ENCODE measurements around the gene KRT83.

KRT83 gene

GRCh38 chr12:52352951-52353350 is 31.8 kb upstream of the KRT83 start:
- Histone ChIP-seq H3K9ac (no peak overlapping the region), H4K20me1 (ENCODE audit: insufficient read depth) (no peaks in the 10 kb centered on the region), H3K36me3 (ENCODE audit: insufficient read depth) (no peaks in the 10 kb centered on the region), H3K27ac (no peak overlapping the region), H2AFZ (ENCODE audit: low read depth) (no peak overlapping the region), H3K4me2 (no peak overlapping the region), H3K27me3 (ENCODE audit: insufficient read depth, low read depth) (peaks cover 23% of the 10 kb centered on the region; the same call in 1 of the 2 replicates), H3K4me1 (ENCODE audit: low read depth, poor library complexity, severe bottlenecking) (peaks cover 5% of the 10 kb centered on the region), H3K79me2 (ENCODE audit: insufficient read depth, low read depth) (no peaks in the 10 kb centered on the region), H3K4me3 (IDR thresholded peaks at IDR 0.05; ENCODE audit: insufficient read depth, low read depth, low read length) (no peak overlapping the region)
- TF ChIP-seq CTCF (conservative IDR thresholded peaks at IDR 0.05; ENCODE audit: low read depth, low read length), result no peak

GRCh38 chr12:52351196-52352059 is 30.2 kb upstream of the KRT83 start:
- Histone ChIP-seq H3K4me3 (IDR thresholded peaks at IDR 0.05; ENCODE audit: insufficient read depth, low read depth, low read length) (no peak overlapping the region), H3K4me2 (no peak overlapping the region; the same call in 1 of the 2 replicates), H3K79me2 (ENCODE audit: insufficient read depth, low read depth) (no peaks in the 10 kb centered on the region), H3K27ac (no peak overlapping the region), H2AFZ (ENCODE audit: low read depth) (no peak overlapping the region), H3K27me3 (ENCODE audit: insufficient read depth, low read depth) (peaks cover 16% of the 10 kb centered on the region; the same call in 1 of the 2 replicates), H4K20me1 (ENCODE audit: insufficient read depth) (no peaks in the 10 kb centered on the region), H3K4me1 (ENCODE audit: low read depth, poor library complexity, severe bottlenecking) (peaks cover 5% of the 10 kb centered on the region), H3K9ac (no peak overlapping the region), H3K36me3 (ENCODE audit: insufficient read depth) (no peaks in the 10 kb centered on the region)
- TF ChIP-seq CTCF (conservative IDR thresholded peaks at IDR 0.05; ENCODE audit: low read depth, low read length), result no peak

GRCh38 chr12:52350786-52351185 is 29.6 kb upstream of the KRT83 start:
- Histone ChIP-seq H3K36me3 (ENCODE audit: insufficient read depth) (no peaks in the 10 kb centered on the region), H3K4me3 (IDR thresholded peaks at IDR 0.05; ENCODE audit: insufficient read depth, low read depth, low read length) (no peak overlapping the region), H3K4me2 (no peak overlapping the region), H3K27ac (no peak overlapping the region), H4K20me1 (ENCODE audit: insufficient read depth) (no peaks in the 10 kb centered on the region), H3K9ac (no peak overlapping the region), H3K27me3 (ENCODE audit: insufficient read depth, low read depth) (peaks cover 16% of the 10 kb centered on the region; the same call in 1 of the 2 replicates), H3K4me1 (ENCODE audit: low read depth, poor library complexity, severe bottlenecking) (peaks cover 5% of the 10 kb centered on the region), H2AFZ (ENCODE audit: low read depth) (no peak overlapping the region), H3K79me2 (ENCODE audit: insufficient read depth, low read depth) (no peaks in the 10 kb centered on the region)
- no peak for TF ChIP-seq CTCF (conservative IDR thresholded peaks at IDR 0.05; ENCODE audit: low read depth, low read length)

- TF ChIP-seq CTCF (conservative IDR thresholded peaks at IDR 0.05; ENCODE audit: low read depth, low read length), result no peak
- Histone ChIP-seq H3K4me1 (ENCODE audit: low read depth, poor library complexity, severe bottlenecking) (peaks cover 5% of the 10 kb centered on the region), H3K27me3 (ENCODE audit: insufficient read depth, low read depth) (peaks cover 11% of the 10 kb centered on the region; the same call in 1 of the 2 replicates), H3K9ac (no peak overlapping the region), H4K20me1 (ENCODE audit: insufficient read depth) (no peaks in the 10 kb centered on the region), H3K36me3 (ENCODE audit: insufficient read depth) (no peaks in the 10 kb centered on the region), H3K4me2 (no peak overlapping the region), H3K27ac (no peak overlapping the region), H2AFZ (ENCODE audit: low read depth) (no peak overlapping the region), H3K79me2 (ENCODE audit: insufficient read depth, low read depth) (no peaks in the 10 kb centered on the region), H3K4me3 (IDR thresholded peaks at IDR 0.05; ENCODE audit: insufficient read depth, low read depth, low read length) (no peak overlapping the region)
Measured at GRCh38 chr12:52350021-52350620, 28.9 kb upstream of the KRT83 start.

Measured in KMS-11 (cell line).